Panc1 (cell line): ENCODE results near the gene LLGL1. TPM values are rescaled to one million over a fixed set of nuclear protein-coding genes. Genes with fewer than 3 reads are reported as not detected.

Source experiments
- ATAC-seq: fragments of 200-7000 bp; cut with Tn5 transposase; 2 replicates; pipeline ENCODE4 v1.9.1; 2020; ENCODE audit warnings: mild to moderate bottlenecking, moderate library complexity
- BruUV-seq: library from RNA; stranded (reverse); fragments of 400-500 nt; replicated peaks from 2 replicates; lab custom pipeline; 2021; lab: Mats Ljungman, UMichigan
- CTCF ChIA-PET: fragments of 300-600 bp; sonication (Branson Sonifier 250); formaldehyde crosslinking; loops from one replicate; lab custom pipeline; 2022; ENCODE audit warnings: antibody characterized with exemption; lab: Charles Lee
- POLR2A ChIA-PET: fragments of 300-600 bp; sonication (Branson Sonifier 250); formaldehyde crosslinking; loops from one replicate; lab custom pipeline; 2022; ENCODE audit warnings: antibody characterized with exemption; lab: Charles Lee
- DNase-seq: peaks from one replicate; pipeline ENCODE4 v3.0.0-alpha.2; 2010; ENCODE audit warnings: low read depth, low spot score
- H3K27ac ChIP-seq: 2 replicates; pipeline ENCODE4 v1.5.1; 2011; ENCODE audit warnings: mild to moderate bottlenecking, low read length, inconsistent platforms
- H3K27me3 ChIP-seq: fragments of 200-500 bp; sonication (Bioruptor generic); 2 replicates; pipeline ENCODE4 v1.6.0; 2014; ENCODE audit warnings: low read length, inconsistent platforms; ENCODE audit not compliant: control insufficient read depth, insufficient read depth
- H3K36me3 ChIP-seq: fragments of 200-500 bp; sonication (Bioruptor generic); 2 replicates; pipeline ENCODE4 v1.5.1; 2014; ENCODE audit warnings: inconsistent platforms, mild to moderate bottlenecking, low read length, moderate library complexity; ENCODE audit not compliant: control insufficient read depth, insufficient read depth
- H3K4me1 ChIP-seq: 2 replicates; pipeline ENCODE4 v1.5.1; 2011; ENCODE audit warnings: inconsistent platforms, mild to moderate bottlenecking, low read length, moderate library complexity; ENCODE audit not compliant: control insufficient read depth, insufficient read depth
- H3K4me3 ChIP-seq, 2 experiments: 2 replicates each; pipeline ENCODE4 v1.5.1; 2011 to 2012; ENCODE audit warnings: low read depth in 2 of 2, low read length in 2 of 2, mild to moderate bottlenecking in 2 of 2, inconsistent platforms in 1 of 2, moderate library complexity in 1 of 2
- H3K9me3 ChIP-seq: fragments of 200-500 bp; sonication (Bioruptor generic); 2 replicates; pipeline ENCODE4 v1.5.1; 2014; ENCODE audit warnings: low read depth, mild to moderate bottlenecking, inconsistent platforms, low read length, moderate library complexity; ENCODE audit not compliant: control insufficient read depth, insufficient read depth
- POLR2AphosphoS5 ChIP-seq: IDR thresholded peaks from 2 replicates; pipeline ENCODE4 v1.6.1; 2012; ENCODE audit warnings: mild to moderate bottlenecking, low read depth, low read length, moderate library complexity
- REST ChIP-seq, 2 experiments: IDR thresholded peaks; 2 replicates each; pipeline ENCODE4 v1.6.1; 2011 to 2012; ENCODE audit warnings: low read depth in 2 of 2, control low read depth in 1 of 2, low read length in 1 of 2, mild to moderate bottlenecking in 1 of 2, moderate library complexity in 1 of 2; ENCODE audit not compliant: insufficient read depth in 1 of 2
- SIN3A ChIP-seq: IDR thresholded peaks from 2 replicates; pipeline ENCODE4 v1.6.1; 2012; ENCODE audit warnings: low read depth, mild to moderate bottlenecking, low read length, moderate library complexity, borderline replicate concordance; ENCODE audit not compliant: insufficient read depth
- TCF7L2 ChIP-seq: IDR thresholded peaks from 2 replicates; pipeline ENCODE4 v1.6.1; 2011; ENCODE audit warnings: mild to moderate bottlenecking, low read depth, low read length, inconsistent platforms
- in situ Hi-C: cut with HindIII; loops from 2 replicates; pipeline ENCODE4 v1.10.0; 2016; ENCODE audit warnings: low sequenced_read_pairs, low pct_unique_long_range_greater_than_20kb
- intact Hi-C: fragments of 100-400 bp; cut with micrococcal nuclease; formaldehyde crosslinking; loops from one replicate; pipeline ENCODE4 v1.10.0; 2022; ENCODE audit not compliant: unreplicated experiment
- total RNA-seq: library from RNA; stranded (reverse); gene quantifications from one replicate; pipeline ENCODE4 v1.2.1, GENCODE V29; 2021; ENCODE audit not compliant: unreplicated experiment
- TF ChIP-seq, protein P1 (sequence below): fragments of 450-650 bp; IDR thresholded peaks from 2 replicates; pipeline ENCODE4 v1.5.1; 2017; ENCODE audit warnings: mild to moderate bottlenecking

LLGL1 gene
- total RNA-seq, 1 experiment from 2014 or later = 18.4 TPM

- ATAC-seq (peak; percentile 74; the same call in 1 of the 2 replicates), DNase-seq (no peak)
- CTCF ChIA-PET = no interaction called here
- TF ChIP-seq SIN3A = no peak
- TF ChIP-seq, protein P1, sequence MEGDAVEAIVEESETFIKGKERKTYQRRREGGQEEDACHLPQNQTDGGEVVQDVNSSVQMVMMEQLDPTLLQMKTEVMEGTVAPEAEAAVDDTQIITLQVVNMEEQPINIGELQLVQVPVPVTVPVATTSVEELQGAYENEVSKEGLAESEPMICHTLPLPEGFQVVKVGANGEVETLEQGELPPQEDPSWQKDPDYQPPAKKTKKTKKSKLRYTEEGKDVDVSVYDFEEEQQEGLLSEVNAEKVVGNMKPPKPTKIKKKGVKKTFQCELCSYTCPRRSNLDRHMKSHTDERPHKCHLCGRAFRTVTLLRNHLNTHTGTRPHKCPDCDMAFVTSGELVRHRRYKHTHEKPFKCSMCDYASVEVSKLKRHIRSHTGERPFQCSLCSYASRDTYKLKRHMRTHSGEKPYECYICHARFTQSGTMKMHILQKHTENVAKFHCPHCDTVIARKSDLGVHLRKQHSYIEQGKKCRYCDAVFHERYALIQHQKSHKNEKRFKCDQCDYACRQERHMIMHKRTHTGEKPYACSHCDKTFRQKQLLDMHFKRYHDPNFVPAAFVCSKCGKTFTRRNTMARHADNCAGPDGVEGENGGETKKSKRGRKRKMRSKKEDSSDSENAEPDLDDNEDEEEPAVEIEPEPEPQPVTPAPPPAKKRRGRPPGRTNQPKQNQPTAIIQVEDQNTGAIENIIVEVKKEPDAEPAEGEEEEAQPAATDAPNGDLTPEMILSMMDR = peak; percentile 85
- no TSS peak for BruUV-seq
- Histone ChIP-seq H3K9me3 (no peaks in the 10 kb centered on the region), H3K36me3 (no peaks in the 10 kb centered on the region; the same call in 1 of the 2 replicates), H3K4me3 (no peak overlapping the region), H3K27ac (no peak overlapping the region), H3K4me1 (no peaks in the 10 kb centered on the region), H3K27me3 (no peaks in the 10 kb centered on the region)
- in situ Hi-C loops = no loop called here
- POLR2A ChIA-PET = no interaction called here
- intact Hi-C loops = no loop called here
Measured at GRCh38 chr17:18248300-18248731, 22.9 kb downstream of the LLGL1 start.

- TF ChIP-seq, protein P1 = no peak
- no peak for TF ChIP-seq POLR2AphosphoS5
- TF ChIP-seq REST (IDR thresholded peaks at IDR 0.05; ENCODE audit: insufficient read depth in 1 of 2, low read depth in 2 of 2, low read length in 1 of 2) = no peak
- no peak for TF ChIP-seq TCF7L2
- POLR2A ChIA-PET = no interaction called here
- intact Hi-C loops (no loop called here), in situ Hi-C loops (no loop called here)
- ATAC-seq (no peak), DNase-seq (no peak)
- CTCF ChIA-PET = no interaction called here
- Histone ChIP-seq H3K4me3 (no peak overlapping the region), H3K27me3 (no peaks in the 10 kb centered on the region), H3K9me3 (no peaks in the 10 kb centered on the region), H3K4me1 (no peaks in the 10 kb centered on the region), H3K36me3 (no peaks in the 10 kb centered on the region; the same call in 1 of the 2 replicates), H3K27ac (no peak overlapping the region)
- no TSS peak for BruUV-seq
Measured at GRCh38 chr17:18248811-18249210, 23.4 kb downstream of the LLGL1 start.
